Epidermal melanocyte (primary cell): ENCODE results near the gene ARHGDIG.

Experiments used
- DNase-seq: peaks from one replicate; pipeline ENCODE4 v3.0.0; 2011; ENCODE audit warnings: low spot score; ENCODE audit not compliant: insufficient read length

ARHGDIG gene

GRCh38 chr16:296806-297510 is 16.6 kb downstream of the ARHGDIG start:
- no peak for DNase-seq

GRCh38 chr16:297832-298231 is 17.4 kb downstream of the ARHGDIG start:
- no peak for DNase-seq

GRCh38 chr16:301235-301634 is 20.8 kb downstream of the ARHGDIG start:
- DNase-seq: no peak

GRCh38 chr16:301950-302349 is 21.6 kb downstream of the ARHGDIG start:
- DNase-seq: no peak

- no peak for DNase-seq
Measured at GRCh38 chr16:303760-304505, 23.5 kb downstream of the ARHGDIG start.

- no peak for DNase-seq
Measured at GRCh38 chr16:305916-306626, 25.7 kb downstream of the ARHGDIG start.

- DNase-seq: no peak
Measured at GRCh38 chr16:306911-307370, 26.6 kb downstream of the ARHGDIG start.

GRCh38 chr16:307691-308312 is 27.4 kb downstream of the ARHGDIG start:
- DNase-seq: no peak

- DNase-seq: no peak
Measured at GRCh38 chr16:309476-309875, 29.1 kb downstream of the ARHGDIG start.

GRCh38 chr16:311725-312124 is 31.3 kb downstream of the ARHGDIG start:
- DNase-seq: no peak

GRCh38 chr16:314351-314750 is 34.0 kb downstream of the ARHGDIG start:
- no peak for DNase-seq

- DNase-seq: no peak
Measured at GRCh38 chr16:314795-315299, 34.5 kb downstream of the ARHGDIG start.

GRCh38 chr16:316741-317464 is 36.5 kb downstream of the ARHGDIG start:
- no peak for DNase-seq

GRCh38 chr16:317583-317982 is 37.2 kb downstream of the ARHGDIG start:
- DNase-seq: no peak

GRCh38 chr16:318628-319027 is 38.2 kb downstream of the ARHGDIG start:
- DNase-seq: no peak

- DNase-seq: no peak
Measured at GRCh38 chr16:320206-320605, 39.8 kb downstream of the ARHGDIG start.

GRCh38 chr16:321532-321931 is 41.1 kb downstream of the ARHGDIG start:
- DNase-seq: no peak

- no peak for DNase-seq
Measured at GRCh38 chr16:322476-323143, 42.2 kb downstream of the ARHGDIG start.

- no peak for DNase-seq
Measured at GRCh38 chr16:324201-324450, 43.7 kb downstream of the ARHGDIG start.

GRCh38 chr16:324451-325334 is 44.3 kb downstream of the ARHGDIG start:
- DNase-seq: no peak
